GM18520 (cell line): ENCODE data around the gene CAMKK1.

Source experiments
- ATAC-seq: cut with Tn5 transposase; IDR thresholded peaks from one replicate; pipeline ENCODE4 v1.9.1; 2021; ENCODE audit not compliant: unreplicated experiment

Gene CAMKK1

GRCh38 chr17:3815122-3815521 lies 77.7 kb downstream of the CAMKK1 start:
- no peak for ATAC-seq

- ATAC-seq = no peak
Measured at GRCh38 chr17:3814361-3814760, 78.5 kb downstream of the CAMKK1 start.

GRCh38 chr17:3813171-3813570 lies 79.7 kb downstream of the CAMKK1 start:
- no peak for ATAC-seq

GRCh38 chr17:3812771-3813170 lies 80.1 kb downstream of the CAMKK1 start:
- ATAC-seq = no peak

- ATAC-seq = no peak
Measured at GRCh38 chr17:3812284-3812683, 80.6 kb downstream of the CAMKK1 start.
